GM18526 (cell line): ENCODE data around the gene TMEM238.

Experiments used
- POLR2A ChIP-seq: IDR thresholded peaks from 3 replicates; pipeline ENCODE4 v1.6.1; 2011; ENCODE audit not compliant: insufficient read length; ENCODE audit errors: extremely low read depth

Gene TMEM238

DNA sequence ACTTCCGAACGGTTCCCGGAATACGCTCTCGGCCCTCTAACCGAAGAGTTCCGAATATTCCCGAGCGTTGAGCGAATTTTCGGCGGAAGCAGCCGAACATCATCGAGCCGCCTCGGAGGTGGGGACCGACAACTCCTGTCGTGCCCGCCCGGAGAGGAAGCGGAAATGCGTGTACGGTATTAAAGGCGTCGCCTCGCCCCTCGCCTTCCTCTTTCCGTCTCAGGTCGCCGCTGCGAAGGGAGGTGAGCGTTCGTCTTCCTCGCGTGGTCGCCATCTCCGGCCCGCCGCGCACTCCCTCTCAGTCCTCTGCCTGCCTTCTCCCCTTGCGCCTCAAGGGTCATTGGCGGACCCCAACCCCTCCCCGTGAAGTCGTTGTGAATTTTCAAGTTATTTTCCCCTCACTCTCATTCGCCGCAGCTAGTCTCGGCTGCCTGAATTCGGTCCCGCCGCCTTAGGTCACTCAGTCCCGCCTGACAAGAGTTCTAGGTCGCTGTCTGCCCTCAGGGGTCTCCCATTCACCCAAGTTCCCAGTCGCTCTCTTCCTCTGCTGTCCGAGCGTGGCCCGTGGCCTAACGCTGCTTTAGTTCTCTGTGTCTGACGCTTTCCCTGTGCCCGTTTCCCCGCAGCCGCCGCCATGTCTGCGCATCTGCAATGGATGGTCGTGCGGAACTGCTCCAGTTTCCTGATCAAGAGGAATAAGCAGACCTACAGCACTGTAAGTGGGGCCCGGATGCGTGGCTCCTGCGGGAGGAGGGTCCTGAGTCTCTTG, 1.8 kb upstream of the TMEM238 start, which contains the start of gene RPL28:
Gene RPL28 (plus strand): TSS at position 209 of the 769 bp plus-strand sequence. CDS start 426 bp downstream, at position 635.
- TF ChIP-seq POLR2A, result peak; percentile 100

DNA sequence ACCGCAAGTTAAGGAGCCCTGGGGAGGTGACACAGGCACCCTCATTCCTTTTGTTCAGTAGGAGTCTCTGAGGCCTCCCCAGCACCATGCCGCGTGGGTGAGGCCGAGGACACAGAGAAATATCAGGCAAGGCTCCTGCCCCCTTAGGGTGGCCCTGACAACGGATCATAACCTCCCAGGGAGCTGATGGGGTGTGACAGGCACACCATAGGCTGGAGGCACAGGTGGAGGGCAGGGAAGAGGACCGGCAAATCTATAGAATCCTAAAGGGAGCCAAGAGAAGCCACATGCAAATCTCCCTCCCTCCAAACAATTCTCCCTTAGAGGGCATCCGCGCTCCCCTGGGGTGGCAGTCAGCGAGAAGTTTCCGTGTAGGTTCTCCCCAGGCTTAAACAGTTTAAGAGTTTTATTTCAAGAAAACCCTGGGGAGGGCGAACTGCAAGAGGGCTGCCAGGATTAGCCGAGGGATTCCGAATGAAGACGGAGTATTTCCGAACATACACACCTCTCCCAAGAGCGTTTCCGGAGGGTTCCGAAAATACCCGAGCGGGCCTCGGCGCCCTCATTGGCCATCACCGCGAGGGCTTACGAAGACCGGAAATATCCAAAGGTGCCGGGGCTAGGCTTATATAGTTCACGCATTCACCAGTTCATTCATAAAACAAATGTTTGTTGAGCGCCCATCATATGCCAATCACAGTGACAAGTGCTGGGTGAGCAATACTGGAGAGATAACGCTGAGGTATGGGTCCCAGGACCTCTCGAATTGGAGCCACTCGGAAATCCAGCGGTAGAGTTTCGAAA, 1.0 kb upstream of the TMEM238 start:
- no peak for TF ChIP-seq POLR2A

DNA sequence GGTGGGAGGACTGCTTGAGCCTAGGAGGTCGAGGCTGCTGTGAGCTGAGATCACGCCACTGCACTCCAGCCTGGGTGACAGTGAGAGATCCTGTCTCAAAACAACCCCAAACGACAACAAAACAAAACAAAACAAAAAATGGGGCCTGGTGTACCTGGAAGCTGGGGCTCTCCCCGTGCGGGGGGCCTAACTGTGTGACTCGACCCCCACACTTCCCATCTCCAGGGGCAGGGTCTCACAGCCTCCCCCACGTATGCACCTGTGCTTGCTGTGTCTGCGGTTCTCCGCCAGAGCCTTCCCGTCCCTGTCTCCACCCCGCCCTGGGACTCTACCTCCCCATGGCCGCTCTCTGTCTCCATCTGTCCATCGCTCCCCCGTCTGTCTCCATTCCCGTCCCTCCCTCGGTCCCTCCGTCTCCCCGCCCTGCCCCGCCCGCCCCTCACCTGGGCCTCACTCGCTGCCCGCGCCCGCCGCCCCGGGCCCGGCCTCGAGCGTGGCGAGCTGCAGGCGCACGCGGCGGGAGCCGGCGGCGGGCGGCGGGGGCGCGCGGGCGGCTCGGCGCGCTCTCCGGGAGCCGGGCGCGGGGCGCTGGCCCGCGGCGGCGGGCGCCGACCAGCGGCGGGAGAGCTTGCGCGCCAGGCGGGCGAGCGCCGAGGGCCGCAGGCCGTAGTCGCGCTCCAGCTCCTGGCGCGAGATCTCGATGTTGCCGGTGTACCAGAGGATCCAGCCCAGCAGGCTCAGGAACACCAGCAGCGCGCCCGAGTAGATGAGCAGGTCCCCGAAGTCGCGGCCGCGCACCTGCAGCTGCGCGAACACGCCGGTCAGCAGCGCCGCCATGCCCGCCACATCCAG, 587 bp downstream of the TMEM238 start:
- no peak for TF ChIP-seq POLR2A

DNA sequence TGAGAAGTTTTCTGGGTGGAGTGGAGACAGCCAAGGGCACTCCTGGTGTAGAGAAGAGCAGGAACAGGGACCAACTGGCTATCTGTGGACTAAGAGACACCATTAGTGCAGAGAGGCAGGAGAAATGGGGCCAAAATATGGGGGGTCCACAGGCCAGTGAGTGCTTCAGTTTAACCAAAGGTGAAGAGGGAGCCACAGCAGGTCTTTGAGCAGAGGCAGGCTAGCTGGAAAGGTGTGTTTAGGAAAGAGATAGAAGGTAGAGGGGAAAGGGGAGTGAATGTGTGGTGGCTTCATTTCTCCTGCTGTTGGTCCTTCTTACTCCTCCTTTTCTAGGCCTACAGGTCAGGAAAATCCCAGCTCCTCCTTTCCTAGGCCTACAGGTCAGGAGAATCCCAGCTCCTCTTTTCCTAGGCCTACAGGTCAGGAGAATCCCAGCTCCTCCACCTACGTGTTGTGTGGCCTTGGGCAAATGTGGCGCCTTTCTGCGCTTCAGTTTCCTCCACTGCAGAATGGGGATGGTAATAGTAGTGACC, 1.5 kb downstream of the TMEM238 start:
- TF ChIP-seq POLR2A, result no peak

DNA sequence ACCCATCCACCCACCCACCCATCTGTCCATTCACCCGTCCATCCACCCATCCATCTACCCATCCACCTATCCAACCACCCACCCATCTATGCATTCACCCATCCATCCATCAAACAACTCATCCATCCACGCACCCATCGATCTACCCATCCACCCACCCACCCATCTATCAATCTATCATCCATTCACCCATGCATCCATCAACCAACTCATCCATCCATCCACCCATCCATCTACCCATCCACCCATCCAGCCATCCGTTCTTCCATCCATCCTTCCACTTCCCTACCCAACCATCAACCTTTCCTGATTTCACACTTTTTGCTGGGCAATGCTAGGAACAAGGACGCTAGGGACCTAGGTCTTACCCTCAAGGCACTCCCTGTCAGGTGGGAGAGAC, 2.1 kb downstream of the TMEM238 start:
- no peak for TF ChIP-seq POLR2A

DNA sequence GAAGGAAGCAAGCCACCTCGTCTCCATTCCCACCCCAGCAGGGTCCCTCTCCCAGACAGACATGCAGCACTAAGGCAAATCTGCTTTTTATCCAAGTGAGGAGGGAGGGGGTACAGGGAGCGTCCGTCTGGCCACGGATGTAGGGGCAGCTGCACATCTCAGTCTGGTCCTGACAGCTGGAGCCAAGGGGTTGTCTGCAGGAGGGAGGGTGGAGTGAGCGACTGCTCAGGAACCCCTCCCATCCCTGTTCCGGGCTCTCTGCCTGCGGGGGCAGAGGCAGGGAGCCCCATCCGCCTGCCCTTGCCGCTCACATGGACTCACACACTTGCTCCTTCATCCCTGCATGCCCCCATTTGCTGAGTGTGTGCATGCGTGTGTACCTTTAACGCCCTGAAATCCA, 4.9 kb downstream of the TMEM238 start:
- TF ChIP-seq POLR2A, result no peak

DNA sequence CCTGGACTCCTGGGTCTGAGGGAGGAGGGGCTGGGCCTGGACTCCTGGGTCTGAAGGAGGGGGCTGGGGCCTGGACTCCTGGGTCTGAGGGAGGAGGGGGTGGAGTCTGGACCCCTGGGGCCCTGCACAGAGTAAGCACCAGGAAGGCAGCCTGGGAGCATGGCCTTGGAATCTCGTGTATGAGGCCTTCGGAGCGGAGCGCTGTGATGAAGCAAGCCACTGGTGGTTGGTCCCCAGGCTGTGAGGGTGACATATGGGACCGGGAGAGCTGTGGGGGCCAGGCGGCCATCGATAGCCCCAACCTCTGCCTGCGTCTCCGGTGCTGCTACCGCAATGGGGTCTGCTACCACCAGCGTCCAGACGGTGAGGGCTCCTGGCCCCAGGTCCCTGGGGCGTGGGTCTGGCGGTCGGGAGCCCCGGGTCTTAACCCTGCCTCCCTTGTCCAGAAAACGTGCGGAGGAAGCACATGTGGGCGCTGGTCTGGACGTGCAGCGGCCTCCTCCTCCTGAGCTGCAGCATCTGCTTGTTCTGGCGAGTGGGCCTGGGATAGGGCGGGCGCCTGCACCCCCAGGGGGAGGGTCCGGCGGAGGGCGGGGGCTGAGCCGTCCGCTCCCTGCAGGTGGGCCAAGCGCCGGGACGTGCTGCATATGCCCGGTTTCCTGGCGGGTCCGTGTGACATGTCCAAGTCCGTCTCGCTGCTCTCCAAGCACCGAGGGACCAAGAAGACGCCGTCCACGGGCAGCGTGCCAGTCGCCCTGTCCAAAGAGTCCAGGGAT, 6.5 kb downstream of the TMEM238 start:
- no peak for TF ChIP-seq POLR2A

DNA sequence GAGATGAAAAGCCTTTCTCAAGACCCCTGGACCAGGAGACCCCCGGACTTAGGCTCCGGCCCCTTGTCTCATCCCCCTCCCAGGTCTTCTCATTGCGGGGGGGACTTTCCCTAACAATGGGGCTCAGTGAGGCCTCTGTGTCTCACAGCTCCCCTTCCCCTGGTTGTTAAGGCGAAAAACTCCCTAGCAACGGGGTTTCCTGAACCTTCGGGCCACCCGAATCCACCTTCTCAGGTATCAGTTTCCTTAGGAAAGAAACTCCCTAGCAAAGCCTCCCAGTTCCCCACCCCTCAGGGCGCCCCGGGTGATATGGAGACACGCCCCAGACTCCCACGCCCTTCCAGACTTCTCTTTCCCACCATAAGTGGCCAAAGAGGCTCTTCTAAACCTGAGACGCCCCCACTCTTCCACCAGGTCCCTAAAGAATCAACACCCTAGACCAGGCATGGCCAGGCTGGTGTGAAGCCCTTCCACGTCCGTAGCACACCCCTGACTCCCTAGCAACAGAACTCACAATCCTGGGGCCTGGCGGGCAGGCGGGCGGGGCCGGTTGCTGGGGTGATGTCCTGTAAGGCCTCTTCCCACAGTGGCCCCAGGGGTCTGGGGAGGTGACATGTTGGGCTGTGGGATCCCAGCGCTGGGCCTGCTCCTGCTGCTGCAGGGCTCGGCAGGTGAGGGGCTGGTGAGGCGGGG, 7.7 kb downstream of the TMEM238 start, which contains the start of gene TMEM190:
Gene TMEM190 (plus strand): TSS at position 586 of the 693 bp plus-strand sequence. CDS start 28 bp downstream, at position 614.
- TF ChIP-seq POLR2A, result no peak

DNA sequence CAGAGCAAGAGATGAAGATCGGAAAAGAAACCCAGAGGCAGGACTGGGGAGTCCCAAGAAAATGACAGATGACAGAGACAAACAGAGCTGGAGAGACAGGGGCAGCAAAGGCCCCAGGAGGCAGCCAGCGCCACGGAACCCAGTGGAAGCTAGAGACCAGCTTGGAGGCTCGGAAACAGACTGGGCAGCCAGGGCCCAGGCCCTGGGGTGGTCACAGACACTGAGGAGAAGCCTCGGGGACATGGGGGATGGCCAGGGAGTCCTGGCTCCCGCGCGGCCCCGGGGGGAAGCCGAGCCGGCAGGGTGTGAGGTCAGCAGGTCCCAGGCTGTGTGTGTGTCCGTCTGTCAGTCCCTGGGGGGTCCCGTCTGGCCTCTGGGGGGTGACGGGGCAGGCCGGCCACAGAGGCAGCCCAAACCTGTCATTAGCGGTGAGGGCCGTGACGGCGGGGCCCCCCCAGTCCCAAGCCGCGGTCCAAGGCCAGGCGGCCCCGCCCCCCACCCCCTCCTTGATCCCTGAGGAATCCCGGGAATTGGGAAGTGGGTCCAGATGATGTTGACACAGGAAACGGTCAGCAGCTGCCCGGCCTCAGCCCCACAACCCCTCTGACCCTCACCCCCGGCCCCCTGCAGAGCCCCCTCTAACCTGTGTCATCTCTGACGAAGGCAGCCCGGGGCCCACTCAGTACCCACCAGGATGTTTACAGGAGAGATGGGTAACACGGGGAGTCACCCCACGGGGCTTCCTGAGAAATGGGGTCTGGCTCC, 9.9 kb downstream of the TMEM238 start:
- no peak for TF ChIP-seq POLR2A

DNA sequence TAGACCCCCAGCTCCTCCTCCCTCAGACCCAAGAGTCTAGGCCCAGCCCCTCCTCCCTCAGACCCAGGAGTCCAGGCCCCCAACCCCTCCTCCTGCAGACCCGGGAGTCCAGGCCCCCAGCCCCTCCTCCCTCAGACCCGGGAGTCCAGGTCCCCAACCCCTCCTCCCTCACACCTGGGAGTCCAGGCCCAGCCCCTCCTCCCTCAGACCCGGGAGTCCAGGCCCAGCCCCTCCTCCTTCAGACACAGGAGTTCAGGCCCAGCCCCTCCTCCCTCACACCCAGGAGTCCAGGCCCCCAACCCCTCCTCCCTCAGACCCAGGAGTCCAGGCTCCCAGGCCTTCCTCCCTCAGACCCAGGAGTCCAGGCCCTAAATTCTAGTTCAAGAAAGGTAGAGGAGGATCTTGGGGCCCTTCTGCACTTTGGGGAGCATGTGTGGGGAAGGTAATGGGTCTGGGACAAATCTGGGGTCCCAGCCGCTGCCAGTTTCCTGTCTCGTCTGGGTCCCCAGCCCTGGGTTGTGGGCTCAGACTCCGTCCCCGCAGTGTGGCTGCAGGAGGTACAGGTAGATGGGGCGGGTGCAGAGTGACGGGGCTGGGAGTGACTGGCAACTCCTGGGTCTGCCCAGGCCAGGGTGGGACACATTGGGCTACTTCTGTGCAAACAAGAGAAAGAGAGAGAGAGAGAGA, 10.6 kb downstream of the TMEM238 start:
- no peak for TF ChIP-seq POLR2A

DNA sequence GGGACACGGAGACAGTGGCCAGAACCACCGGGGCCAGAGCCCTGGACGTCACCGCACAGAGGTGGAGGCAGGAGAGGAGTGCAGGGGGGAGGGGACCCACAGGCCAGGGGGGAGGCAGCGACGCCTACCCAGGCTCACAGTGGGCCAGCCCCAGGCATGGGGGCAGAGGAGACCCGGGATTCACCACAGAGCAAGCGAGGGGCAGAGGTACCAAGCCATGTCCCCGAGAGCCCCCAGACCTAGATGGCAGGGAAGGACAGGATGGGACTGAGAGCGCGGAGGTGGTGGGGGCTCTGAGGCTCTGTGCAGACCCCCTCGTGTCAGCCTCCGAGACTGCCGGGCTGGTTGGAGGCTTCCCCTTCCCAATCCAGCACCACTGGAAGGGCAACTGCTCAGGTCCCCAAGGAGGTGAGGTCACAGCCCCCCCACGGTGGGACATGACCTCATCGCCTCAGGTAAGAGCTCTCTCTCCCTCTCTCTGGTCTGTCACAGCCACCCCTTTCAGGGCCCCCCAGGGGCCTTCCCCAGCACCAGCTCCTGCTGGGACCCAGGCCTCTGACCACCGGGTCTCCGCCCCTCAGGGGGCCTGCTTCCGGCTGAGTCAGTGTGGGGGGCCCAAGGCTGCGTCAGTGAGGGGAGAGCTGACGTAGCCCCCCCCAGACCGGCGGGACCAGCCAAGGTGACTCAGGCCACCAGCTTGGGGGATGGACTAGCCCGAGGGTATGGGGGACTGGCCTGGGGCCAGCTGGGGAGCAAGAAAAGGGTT, 11.6 kb downstream of the TMEM238 start:
- no peak for TF ChIP-seq POLR2A

DNA sequence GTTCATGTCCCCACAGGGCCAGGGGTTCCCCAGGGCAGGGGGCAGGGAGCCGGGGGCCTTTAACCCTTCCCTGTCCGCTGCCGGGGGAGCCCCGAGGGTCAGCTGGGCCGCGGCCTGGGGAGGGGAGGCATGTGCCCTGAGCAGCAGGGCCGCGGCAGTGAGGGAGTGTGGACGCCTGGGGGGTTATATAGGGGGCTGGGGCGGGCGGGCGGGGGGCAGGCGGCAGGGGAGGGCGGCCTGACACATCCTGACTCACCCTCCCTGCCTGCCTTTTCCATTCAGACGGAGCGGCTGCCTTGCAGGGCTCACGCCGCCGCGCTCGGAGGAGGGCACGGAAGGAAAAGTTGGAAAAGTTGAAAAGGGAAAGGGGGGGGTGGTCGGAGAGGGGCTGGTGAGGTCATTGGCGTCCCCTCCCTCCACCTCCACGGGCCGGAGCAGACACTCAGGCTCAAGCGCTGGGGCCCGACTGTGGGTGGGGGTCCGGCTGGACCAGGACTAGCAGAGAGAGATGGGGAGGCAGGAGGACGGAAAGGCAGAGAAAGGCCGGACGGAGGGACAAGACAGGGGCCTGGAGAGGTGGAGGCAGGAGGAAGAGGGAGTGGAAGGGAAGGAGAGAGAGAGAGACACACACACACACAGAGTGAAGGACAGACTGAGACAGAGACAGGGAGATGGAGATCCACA, 13.6 kb downstream of the TMEM238 start, which contains the start of gene IL11:
Gene IL11 (minus strand): TSS at position 159 of the 684 bp plus-strand sequence. CDS start 153 bp downstream, at position 6.
- TF ChIP-seq POLR2A, result no peak
